Measurements from ENCODE around the gene VWCE.
"Not testable (repeated sequence)": the region's sequence is repeated elsewhere in the genome, so short reads cannot be mapped to it uniquely, and the experiment has no call there.

- not testable (repeated sequence) for TF ChIP-seq CTCF (IDR thresholded peaks at IDR 0.05); POLR2A (IDR thresholded peaks at IDR 0.05; ENCODE audit: low read depth)
Measured at GRCh38 chr11:61241526-61241925, 53.6 kb downstream of the VWCE start.

Data from esophagus muscularis mucosa (tissue), 3 donors.